Lung (tissue), 12 donors: Measurements from ENCODE around the gene ZMYND10. TPM values are rescaled to one million over a fixed set of nuclear protein-coding genes. Genes with fewer than 3 reads are reported as not detected.

Source experiments
- ATAC-seq: fragments of 200-7000 bp; cut with Tn5 transposase; one replicate; pipeline ENCODE4 v1.9.1; 2020; ENCODE audit warnings: moderate number of reproducible peaks; ENCODE audit not compliant: insufficient read depth, low FRiP score
- DNase-seq, 3 donors: peaks; one replicate each; pipeline ENCODE4 v3.0.0-alpha.2; 2013 to 2017
- H3K27ac ChIP-seq, 2 donors: one replicate each; pipeline ENCODE4 v1.5.1; 2013; ENCODE audit warnings: mild to moderate bottlenecking in 2 of 2, moderate library complexity in 2 of 2, control low read depth in 1 of 2, inconsistent platforms in 1 of 2, low read depth in 1 of 2, low read length in 1 of 2
- H3K27me3 ChIP-seq, 3 donors: one replicate each; pipeline ENCODE4 v1.5.1; 2013; ENCODE audit warnings: low read length in 2 of 3; ENCODE audit not compliant: control insufficient read depth in 3 of 3, insufficient read depth in 3 of 3
- H3K36me3 ChIP-seq, 4 donors: one replicate each; pipeline ENCODE4 v1.5.1; 2013; ENCODE audit warnings: low read length in 4 of 4, mild to moderate bottlenecking in 1 of 4, moderate library complexity in 1 of 4; ENCODE audit not compliant: control insufficient read depth in 4 of 4, insufficient read depth in 4 of 4
- H3K4me1 ChIP-seq, 5 donors: one replicate each; pipeline ENCODE4 v1.5.1; 2013; ENCODE audit warnings: low read length in 5 of 5, mild to moderate bottlenecking in 2 of 5, moderate library complexity in 1 of 5; ENCODE audit not compliant: control insufficient read depth in 5 of 5, insufficient read depth in 5 of 5
- H3K4me3 ChIP-seq: one replicate; pipeline ENCODE4 v1.5.1; 2013; ENCODE audit warnings: mild to moderate bottlenecking, control low read depth, moderate library complexity
- H3K9ac ChIP-seq, 2 donors: one replicate each; pipeline ENCODE4 v1.5.1; 2013; ENCODE audit warnings: low read length in 2 of 2, control low read depth in 1 of 2; ENCODE audit not compliant: insufficient read depth in 1 of 2
- H3K9me3 ChIP-seq, 4 donors: one replicate each; pipeline ENCODE4 v1.5.1; 2013; ENCODE audit warnings: low read length in 3 of 4, mild to moderate bottlenecking in 1 of 4, moderate library complexity in 1 of 4; ENCODE audit not compliant: control insufficient read depth in 4 of 4, insufficient read depth in 3 of 4
- WGBS, 2 donors: extraction: QIAGEN DNeasy Blood & Tissue Kit; methylation state at CpG; one replicate each; pipeline ENCODE4 v1.1.7; 2013; 5-methylcytosine and 5-hydroxymethylcytosine counted together
- polyA plus RNA-seq, 2 donors: library from polyadenylated mRNA; stranded (reverse); fragments of 200-250 nt; gene quantifications; one replicate each; pipeline ENCODE4 v1.2.1, GENCODE V29; 2013
- total RNA-seq, 2 donors: library from RNA; depleted of rRNA in 1 of 2; stranded (reverse); fragments of >200 nt in 1 of 2; gene quantifications; one replicate each; pipeline ENCODE4 v1.2.1, GENCODE V29; 2014 to 2021
- TF ChIP-seq, protein P1 (sequence below): IDR thresholded peaks from 2 replicates; pipeline ENCODE4 v1.5.1; 2012; ENCODE audit warnings: mild to moderate bottlenecking; ENCODE audit errors: control extremely low read depth, extremely low read depth
- donor health status: control.
- donor health status: control.
- donor health status: Bipolar disorder and iron deficiency.
- donor health status: healthy.
- donor health status: DM: yes; HTN: yes; CAD: no.

Gene ZMYND10
- total and polyA plus RNA-seq, 4 donors = 31.4 to 117 (median 62.4) TPM

DNA sequence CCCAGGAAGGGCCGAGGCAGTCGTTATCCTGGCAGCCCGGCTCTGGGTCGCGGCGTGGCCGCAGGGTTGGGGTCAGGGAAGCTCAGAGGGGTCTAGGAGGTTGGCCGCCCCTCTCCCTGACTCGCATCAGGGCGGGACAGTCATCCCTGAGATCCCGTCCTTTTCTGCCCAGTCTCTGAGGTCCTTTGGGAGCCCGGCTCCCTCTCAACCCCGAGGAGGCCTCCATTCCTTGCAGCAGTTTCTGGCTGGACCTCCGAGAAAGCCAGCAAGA is 23.5 kb downstream of the ZMYND10 start:
- Histone ChIP-seq H3K9me3 (no peaks in the 10 kb centered on the region), H3K9ac (no peak overlapping the region), H3K4me1 (peaks cover 0 to 53% (median 15%) of the 10 kb centered on the region in 5 donors), H3K36me3 (peaks cover 0 to 29% (median 15%) of the 10 kb centered on the region in 4 donors), H3K4me3 (peak overlapping the region; percentile 61), H3K27me3 (no peaks in the 10 kb centered on the region), H3K27ac (peak overlapping the region; percentile 78 to 94)
- 17 to 27% methylated on average over 14 of the region's 14 CpGs for WGBS, 2 donors
- TF ChIP-seq, protein P1, sequence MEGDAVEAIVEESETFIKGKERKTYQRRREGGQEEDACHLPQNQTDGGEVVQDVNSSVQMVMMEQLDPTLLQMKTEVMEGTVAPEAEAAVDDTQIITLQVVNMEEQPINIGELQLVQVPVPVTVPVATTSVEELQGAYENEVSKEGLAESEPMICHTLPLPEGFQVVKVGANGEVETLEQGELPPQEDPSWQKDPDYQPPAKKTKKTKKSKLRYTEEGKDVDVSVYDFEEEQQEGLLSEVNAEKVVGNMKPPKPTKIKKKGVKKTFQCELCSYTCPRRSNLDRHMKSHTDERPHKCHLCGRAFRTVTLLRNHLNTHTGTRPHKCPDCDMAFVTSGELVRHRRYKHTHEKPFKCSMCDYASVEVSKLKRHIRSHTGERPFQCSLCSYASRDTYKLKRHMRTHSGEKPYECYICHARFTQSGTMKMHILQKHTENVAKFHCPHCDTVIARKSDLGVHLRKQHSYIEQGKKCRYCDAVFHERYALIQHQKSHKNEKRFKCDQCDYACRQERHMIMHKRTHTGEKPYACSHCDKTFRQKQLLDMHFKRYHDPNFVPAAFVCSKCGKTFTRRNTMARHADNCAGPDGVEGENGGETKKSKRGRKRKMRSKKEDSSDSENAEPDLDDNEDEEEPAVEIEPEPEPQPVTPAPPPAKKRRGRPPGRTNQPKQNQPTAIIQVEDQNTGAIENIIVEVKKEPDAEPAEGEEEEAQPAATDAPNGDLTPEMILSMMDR = no peak
- DNase-seq (no peak), ATAC-seq (no peak)

- peak overlapping the region; percentile 51 to 81 for H3K9ac ChIP-seq
- DNase-seq (peak; percentile 94 to 95 (median 94)), ATAC-seq (peak; percentile 71)
- peaks cover 0 to 29% (median 13%) of the 10 kb centered on the region in 4 donors for H3K36me3 ChIP-seq
- H3K27me3 ChIP-seq = no peaks in the 10 kb centered on the region
- H3K9me3 ChIP-seq = no peaks in the 10 kb centered on the region
- H3K4me1 ChIP-seq = peaks cover 0 to 52% (median 13%) of the 10 kb centered on the region in 5 donors
- WGBS, 2 donors = 0 to 1% methylated on average over 55 to 59 of the region's 59 CpGs
- peak overlapping the region; percentile 89 to 94 for H3K27ac ChIP-seq
- TF ChIP-seq, protein P1 = no peak
- peak overlapping the region; percentile 89 for H3K4me3 ChIP-seq
Observed at GRCh38 chr3:50321336-50322114, 24.0 kb downstream of the ZMYND10 start.

DNA sequence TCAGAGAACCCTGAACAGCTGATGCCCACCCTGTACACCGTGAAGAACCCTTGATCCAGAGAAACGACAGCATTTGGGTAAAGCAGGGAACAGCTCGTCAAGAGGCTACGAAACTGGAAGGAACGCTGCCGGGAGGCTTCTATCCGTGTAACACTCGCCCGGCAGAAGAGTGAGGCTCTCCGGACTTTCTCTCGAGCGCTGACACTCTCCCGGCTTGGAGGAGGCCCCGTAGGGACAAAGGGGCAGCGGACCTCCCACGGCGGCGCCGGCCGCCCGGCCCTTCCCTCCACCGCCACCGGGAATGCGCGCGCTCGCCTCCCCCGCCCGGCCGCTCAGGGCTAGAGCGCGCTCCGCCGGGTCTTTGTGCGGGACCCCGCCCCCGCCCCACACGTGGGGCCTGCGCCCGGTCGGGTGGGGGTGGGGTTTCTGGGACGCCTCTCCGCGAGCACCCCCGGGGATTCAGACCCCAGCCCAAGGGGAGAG is 24.6 kb downstream of the ZMYND10 start:
- TF ChIP-seq, protein P1 = no peak
- Histone ChIP-seq H3K4me3 (peak overlapping the region; percentile 89), H3K36me3 (peaks cover 0 to 26% (median 16%) of the 10 kb centered on the region in 4 donors), H3K4me1 (peaks cover 0 to 52% (median 13%) of the 10 kb centered on the region in 5 donors), H3K27me3 (no peaks in the 10 kb centered on the region), H3K9me3 (no peaks in the 10 kb centered on the region), H3K9ac (peak overlapping the region; percentile 59 to 90), H3K27ac (peak overlapping the region; percentile 89 to 94)
- ATAC-seq (peak; percentile 58), DNase-seq (peak; percentile 88 to 92 (median 89))
- WGBS, 2 donors = 0 to 1% methylated on average over 33 to 45 of the region's 45 CpGs
